Measurements from ENCODE around the gene METAP1.
"Not testable (repeated sequence)": the region's sequence is repeated elsewhere in the genome, so short reads cannot be mapped to it uniquely, and the experiment has no call there.

Gene METAP1

GRCh38 chr4:99099311-99099710 lies 103.8 kb downstream of the METAP1 start:
- DNase-seq (ENCODE audit: low spot score): no peak

- not testable (repeated sequence) for DNase-seq (ENCODE audit: low spot score)
Observed at GRCh38 chr4:99099814-99100213, 104.3 kb downstream of the METAP1 start.

GRCh38 chr4:99100876-99101275 lies 105.4 kb downstream of the METAP1 start:
- no peak for DNase-seq (ENCODE audit: low spot score)

GRCh38 chr4:99102634-99103033 lies 107.1 kb downstream of the METAP1 start:
- DNase-seq (ENCODE audit: low spot score): no peak

- DNase-seq (ENCODE audit: low spot score): no peak
Observed at GRCh38 chr4:99103166-99103565, 107.6 kb downstream of the METAP1 start.

- DNase-seq (ENCODE audit: low spot score): no peak
Observed at GRCh38 chr4:99104153-99104552, 108.6 kb downstream of the METAP1 start.

- DNase-seq (ENCODE audit: low spot score): not testable (repeated sequence)
Observed at GRCh38 chr4:99109286-99109685, 113.8 kb downstream of the METAP1 start.
